ENCODE measurements around the gene AQP1. TPM values are rescaled to one million over a fixed set of nuclear protein-coding genes. Genes with fewer than 3 reads are reported as not detected.

AQP1 gene
- total RNA-seq, 1 experiment from 2014 or later = 0.15 TPM

DNA sequence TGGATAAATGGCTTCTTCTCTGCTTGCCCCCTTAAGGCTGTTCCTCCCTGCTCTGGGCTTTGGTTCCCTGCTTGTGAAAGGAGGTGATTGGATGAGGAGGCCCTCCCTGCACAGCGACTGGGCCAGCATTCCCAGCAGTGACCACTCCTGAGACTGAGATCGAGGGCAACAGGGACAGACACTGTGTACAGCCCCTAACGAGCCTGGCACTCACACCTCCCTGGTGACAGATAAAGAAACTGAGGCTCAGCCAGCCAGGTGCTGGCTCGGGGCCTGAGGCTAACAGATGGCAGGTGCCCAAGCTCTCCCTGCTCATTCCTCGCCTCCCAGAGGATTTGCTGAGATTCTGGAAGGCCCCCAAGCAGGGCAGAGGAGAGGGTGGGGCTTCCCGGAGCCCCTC lies 12.0 kb upstream of the AQP1 start:
- no peak for DNase-seq
- Histone ChIP-seq H2BK15ac (ENCODE audit: low read depth, low read length) (no peak overlapping the region), H3K4ac (ENCODE audit: low read depth, low read length) (no peak overlapping the region), H3K4me1 (ENCODE audit: insufficient read depth, low read length) (no peaks in the 10 kb centered on the region), H3K27me3 (ENCODE audit: insufficient read depth, low read length) (no peaks in the 10 kb centered on the region), H3K9ac (ENCODE audit: extremely low read depth, insufficient read length, low read length) (no peak overlapping the region), H2BK120ac (ENCODE audit: low read depth, low read length, poor library complexity, severe bottlenecking) (no peak overlapping the region), H3K14ac (ENCODE audit: insufficient read depth, low read length) (no peak overlapping the region), H4K5ac (ENCODE audit: insufficient read length, low read depth, low read length) (no peak overlapping the region), H3K23me2 (ENCODE audit: insufficient read length, low read depth, low read length, poor library complexity, severe bottlenecking) (no peaks in the 10 kb centered on the region), H3K56ac (ENCODE audit: insufficient read length, low read depth, low read length) (no peak overlapping the region), H4K91ac (ENCODE audit: insufficient read length, low read depth, low read length) (no peak overlapping the region), H2AFZ (ENCODE audit: low read length) (no peak overlapping the region), H3K9me3 (ENCODE audit: control insufficient read depth, low read depth, low read length) (no peaks in the 10 kb centered on the region), H4K20me1 (ENCODE audit: control insufficient read depth, insufficient read depth, insufficient read length) (no peaks in the 10 kb centered on the region), H2AK5ac (ENCODE audit: insufficient read length, low read length) (no peak overlapping the region), H3K27ac (ENCODE audit: insufficient read length, low read depth, low read length) (no peak overlapping the region), H3K23ac (ENCODE audit: insufficient read length, low read depth, low read length) (no peak overlapping the region), H4K8ac (replicated peaks; ENCODE audit: insufficient read length, low read depth, low read length) (no peak overlapping the region), H3K79me2 (ENCODE audit: insufficient read depth, low read length) (no peaks in the 10 kb centered on the region), H3K18ac (ENCODE audit: insufficient read length, low read depth, low read length) (no peak overlapping the region), H2BK20ac (ENCODE audit: low read depth, low read length, poor library complexity, severe bottlenecking) (no peak overlapping the region), H3K4me2 (ENCODE audit: insufficient read depth, insufficient read length, low read length) (no peak overlapping the region), H3K79me1 (ENCODE audit: insufficient read depth, low read depth, low read length, poor library complexity, severe bottlenecking) (no peaks in the 10 kb centered on the region), H3T11ph (ENCODE audit: low read length) (no peak overlapping the region), H2BK5ac (ENCODE audit: insufficient read length, low read length) (no peak overlapping the region), H2BK12ac (ENCODE audit: insufficient read length, low read depth, low read length) (no peak overlapping the region)
- H3K4me1 Mint-ChIP-seq = peaks cover 4 to 17% of the 10 kb centered on the region in 2 experiments; a peak in 3 of 4 replicates
- no peak overlapping the region for H3K4me3 Mint-ChIP-seq
- no peaks in the 10 kb centered on the region; a peak in 1 of 7 replicates for H3K36me3 Mint-ChIP-seq (ENCODE audit: insufficient read depth in 1 of 3, low read depth in 3 of 3)
- no peak overlapping the region; a peak in 1 of 7 replicates for H3K27ac Mint-ChIP-seq
- H3K27me3 Mint-ChIP-seq (ENCODE audit: low read depth) = peaks cover 2% of the 10 kb centered on the region; the same call in 1 of the 2 replicates
- TF ChIP-seq CTCF (conservative IDR thresholded peaks at IDR 0.05) = no peak
- no CpG with 5 or more reads among the region's 6 CpGs for WGBS (ENCODE audit: extremely low coverage, insufficient read length, low lambda C conversion rate)
- no peaks in the 10 kb centered on the region; a peak in 1 of 5 replicates for H3K9me3 Mint-ChIP-seq

All from H9 (cell line).